H9 (cell line): Measurements from ENCODE around the gene EP300. TPM values are rescaled to one million over a fixed set of nuclear protein-coding genes. Genes with fewer than 3 reads are reported as not detected.

Experiments
- DNase-seq: peaks from one replicate; pipeline ENCODE4 v3.0.0-alpha.2; 2017
- H2AFZ ChIP-seq: one replicate; pipeline ENCODE4 v1.6.1; 2013; ENCODE audit warnings: mild to moderate bottlenecking, low read length, control low read depth, moderate library complexity
- H2AK5ac ChIP-seq: 2 replicates; pipeline ENCODE4 v1.6.1; 2013; ENCODE audit warnings: low read length, control low read depth, mixed read lengths; ENCODE audit not compliant: insufficient read length
- H2BK120ac ChIP-seq: one replicate; pipeline ENCODE4 v1.6.1; 2013; ENCODE audit warnings: low read depth, mild to moderate bottlenecking, low read length, control low read depth, inconsistent platforms; ENCODE audit not compliant: poor library complexity, severe bottlenecking
- H2BK12ac ChIP-seq: 2 replicates; pipeline ENCODE4 v1.6.1; 2013; ENCODE audit warnings: low read length, control low read depth, mixed read lengths, low read depth; ENCODE audit not compliant: insufficient read length
- H2BK15ac ChIP-seq: 2 replicates; pipeline ENCODE4 v1.6.1; 2013; ENCODE audit warnings: low read depth, low read length, control low read depth
- H2BK20ac ChIP-seq: one replicate; pipeline ENCODE4 v1.6.1; 2013; ENCODE audit warnings: low read depth, mild to moderate bottlenecking, low read length, control low read depth, inconsistent platforms; ENCODE audit not compliant: poor library complexity, severe bottlenecking
- H2BK5ac ChIP-seq: 2 replicates; pipeline ENCODE4 v1.6.1; 2013; ENCODE audit warnings: low read length, control low read depth, mixed read lengths; ENCODE audit not compliant: insufficient read length
- H3K14ac ChIP-seq: 2 replicates; pipeline ENCODE4 v1.6.1; 2013; ENCODE audit warnings: low read length, control low read depth; ENCODE audit not compliant: insufficient read depth
- H3K18ac ChIP-seq: 2 replicates; pipeline ENCODE4 v1.6.1; 2013; ENCODE audit warnings: low read depth, mild to moderate bottlenecking, mixed read lengths, low read length, control low read depth; ENCODE audit not compliant: insufficient read length
- H3K23ac ChIP-seq: 2 replicates; pipeline ENCODE4 v1.6.1; 2013; ENCODE audit warnings: low read length, control low read depth, mixed read lengths, low read depth; ENCODE audit not compliant: insufficient read length
- H3K23me2 ChIP-seq: 2 replicates; pipeline ENCODE4 v1.6.1; 2013; ENCODE audit warnings: low read depth, mild to moderate bottlenecking, mixed read lengths, low read length, control low read depth; ENCODE audit not compliant: insufficient read length, poor library complexity, severe bottlenecking
- H3K27ac ChIP-seq: 2 replicates; pipeline ENCODE4 v1.5.1; 2013; ENCODE audit warnings: low read length, control low read depth, mixed read lengths, low read depth; ENCODE audit not compliant: insufficient read length
- H3K27me3 ChIP-seq: 2 replicates; pipeline ENCODE4 v1.6.1; 2013; ENCODE audit warnings: low read length, control low read depth, inconsistent platforms; ENCODE audit not compliant: insufficient read depth
- H3K4ac ChIP-seq: 2 replicates; pipeline ENCODE4 v1.6.1; 2013; ENCODE audit warnings: low read depth, mild to moderate bottlenecking, control low read depth, inconsistent platforms, low read length, moderate library complexity
- H3K4me1 ChIP-seq: 2 replicates; pipeline ENCODE4 v1.6.1; 2013; ENCODE audit warnings: low read length, control low read depth, inconsistent platforms; ENCODE audit not compliant: insufficient read depth
- H3K4me2 ChIP-seq: 2 replicates; pipeline ENCODE4 v1.6.1; 2013; ENCODE audit warnings: low read length, control low read depth, mixed read lengths; ENCODE audit not compliant: insufficient read length, insufficient read depth
- H3K56ac ChIP-seq: 2 replicates; pipeline ENCODE4 v1.6.1; 2013; ENCODE audit warnings: low read depth, mild to moderate bottlenecking, mixed read lengths, low read length, control low read depth; ENCODE audit not compliant: insufficient read length
- H3K79me1 ChIP-seq: 2 replicates; pipeline ENCODE4 v1.6.1; 2013; ENCODE audit warnings: low read depth, mild to moderate bottlenecking, moderate library complexity, low read length, control low read depth, inconsistent platforms; ENCODE audit not compliant: insufficient read depth, poor library complexity, severe bottlenecking
- H3K79me2 ChIP-seq: 2 replicates; pipeline ENCODE4 v1.6.1; 2013; ENCODE audit warnings: low read length, control low read depth, inconsistent platforms; ENCODE audit not compliant: insufficient read depth
- H3K9ac ChIP-seq: 2 replicates; pipeline ENCODE4 v1.6.1; 2013; ENCODE audit warnings: low read length, control low read depth, mixed read lengths; ENCODE audit not compliant: insufficient read length; ENCODE audit errors: extremely low read depth
- H3K9me3 ChIP-seq: one replicate; pipeline ENCODE4 v1.6.1; 2013; ENCODE audit warnings: low read depth, low read length, inconsistent platforms; ENCODE audit not compliant: control insufficient read depth
- H3T11ph ChIP-seq: one replicate; pipeline ENCODE4 v1.6.1; 2013; ENCODE audit warnings: mild to moderate bottlenecking, low read length, control low read depth, inconsistent platforms
- H4K20me1 ChIP-seq: one replicate; pipeline ENCODE4 v1.6.1; 2013; ENCODE audit not compliant: control insufficient read depth, insufficient read length, insufficient read depth
- H4K5ac ChIP-seq: 2 replicates; pipeline ENCODE4 v1.6.1; 2013; ENCODE audit warnings: low read depth, mild to moderate bottlenecking, mixed read lengths, low read length, control low read depth; ENCODE audit not compliant: insufficient read length
- H4K8ac ChIP-seq: replicated peaks from 2 replicates; pipeline ENCODE4 v1.6.1; 2013; ENCODE audit warnings: low read length, control low read depth, mixed read lengths, low read depth; ENCODE audit not compliant: insufficient read length
- H4K91ac ChIP-seq: 2 replicates; pipeline ENCODE4 v1.6.1; 2013; ENCODE audit warnings: low read depth, mild to moderate bottlenecking, moderate library complexity, mixed read lengths, low read length, control low read depth; ENCODE audit not compliant: insufficient read length
- H3K27ac Mint-ChIP-seq, 3 experiments: 2 replicates in 2 of 3; 3 replicates in 1 of 3; pipeline ENCODE4 v1.8.0; 2020 to 2021; ENCODE audit warnings: mixed read lengths in 3 of 3, mild to moderate bottlenecking in 1 of 3, moderate library complexity in 1 of 3
- H3K27me3 Mint-ChIP-seq: 2 replicates; pipeline ENCODE4 v1.8.0; 2021; ENCODE audit warnings: low read depth, mild to moderate bottlenecking, moderate library complexity, mixed read lengths
- H3K36me3 Mint-ChIP-seq, 3 experiments: 2 replicates in 2 of 3; 3 replicates in 1 of 3; pipeline ENCODE4 v1.8.0; 2020 to 2021; ENCODE audit warnings: low read depth in 3 of 3, mixed read lengths in 3 of 3; ENCODE audit not compliant: insufficient read depth in 1 of 3
- H3K4me1 Mint-ChIP-seq, 2 experiments: 2 replicates each; pipeline ENCODE4 v1.8.0; 2020; ENCODE audit warnings: mixed read lengths in 2 of 2
- H3K4me3 Mint-ChIP-seq, 2 experiments: 2 replicates in 1 of 2; 3 replicates in 1 of 2; pipeline ENCODE4 v1.8.0; 2020 to 2021; ENCODE audit warnings: mild to moderate bottlenecking in 2 of 2, mixed read lengths in 2 of 2, moderate library complexity in 1 of 2
- H3K9me3 Mint-ChIP-seq, 2 experiments: 2 replicates in 1 of 2; 3 replicates in 1 of 2; pipeline ENCODE4 v1.8.0; 2020; ENCODE audit warnings: mild to moderate bottlenecking in 2 of 2, mixed read lengths in 2 of 2, moderate library complexity in 1 of 2
- CTCF ChIP-seq: fragments of 200-600 bp; sonication (generic); conservative IDR thresholded peaks from 3 replicates; pipeline ENCODE4 v1.8.0; 2021; ENCODE audit warnings: antibody characterized with exemption, mild to moderate bottlenecking
- WGBS: extraction: QIAGEN DNeasy Blood & Tissue Kit; methylation state at CpG from one replicate; pipeline ENCODE4 v1.1.7; 2013; ENCODE audit warnings: missing lambda C conversion rate, low lambda C conversion rate, mixed read lengths; ENCODE audit not compliant: insufficient read length; ENCODE audit errors: extremely low coverage; 5-methylcytosine and 5-hydroxymethylcytosine counted together
- total RNA-seq: library from RNA; stranded (reverse); gene quantifications from 2 replicates; pipeline ENCODE4 v1.2.1, GENCODE V29; 2021

The EP300 gene
- total RNA-seq, 1 experiment from 2014 or later, result 136 TPM

DNA sequence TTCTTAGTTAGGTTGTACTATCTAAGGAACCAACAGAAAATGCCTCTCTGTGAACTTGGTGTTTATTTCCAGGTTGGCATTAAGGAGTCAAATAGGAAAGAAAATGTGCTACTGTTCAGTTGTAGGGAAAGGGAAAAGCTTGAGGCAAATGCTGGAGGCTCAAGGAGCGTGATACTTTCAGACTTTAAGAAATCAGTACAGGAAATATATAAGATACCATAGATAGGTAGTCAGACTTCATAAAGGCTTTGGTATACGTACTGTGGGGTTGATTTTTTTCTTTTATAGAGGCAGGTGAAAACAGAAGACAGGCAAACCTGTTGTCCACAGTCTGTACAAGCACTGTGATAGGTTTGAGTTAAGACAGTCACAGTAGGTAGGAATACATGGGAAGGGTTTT lies 30.8 kb downstream of the EP300 start:
- H3K4me2 ChIP-seq, result no peak overlapping the region
- TF ChIP-seq CTCF, result no peak
- no peaks in the 10 kb centered on the region for H3K9me3 ChIP-seq
- H3K79me2 ChIP-seq, result peaks cover 12% of the 10 kb centered on the region; the same call in 1 of the 2 replicates
- no peak overlapping the region for H2BK15ac ChIP-seq
- no peak overlapping the region for H2AFZ ChIP-seq
- no peaks in the 10 kb centered on the region for H3K9me3 Mint-ChIP-seq
- H3K23me2 ChIP-seq, result no peaks in the 10 kb centered on the region
- no peaks in the 10 kb centered on the region for H3K27me3 ChIP-seq
- no peak overlapping the region for H2BK120ac ChIP-seq
- no peaks in the 10 kb centered on the region for H3K27me3 Mint-ChIP-seq
- H3K79me1 ChIP-seq, result peaks cover 15% of the 10 kb centered on the region
- no peak overlapping the region for H4K5ac ChIP-seq
- no peak overlapping the region for H3K9ac ChIP-seq
- no peak overlapping the region for H3K27ac ChIP-seq
- H3K4me1 Mint-ChIP-seq, result peaks cover 0 to 4% of the 10 kb centered on the region in 2 experiments; a peak in 1 of 4 replicates
- peak overlapping the region in 1 of 3 experiments; percentile 71; a peak in 1 of 7 replicates for H3K27ac Mint-ChIP-seq
- no peak overlapping the region for H3K23ac ChIP-seq
- no peak overlapping the region for H4K91ac ChIP-seq
- H4K8ac ChIP-seq, result no peak overlapping the region
- peaks cover 38 to 78% (median 76%) of the 10 kb centered on the region in 3 experiments for H3K36me3 Mint-ChIP-seq
- no peak for DNase-seq
- H2AK5ac ChIP-seq, result no peak overlapping the region
- H3K4me3 Mint-ChIP-seq, result no peak overlapping the region
- no peak overlapping the region for H2BK5ac ChIP-seq
- peaks cover 2% of the 10 kb centered on the region for H4K20me1 ChIP-seq
- no peak overlapping the region for H3K14ac ChIP-seq
- no peaks in the 10 kb centered on the region for H3K4me1 ChIP-seq
- H3K18ac ChIP-seq, result no peak overlapping the region
- H2BK12ac ChIP-seq, result no peak overlapping the region
- no peak overlapping the region for H3K4ac ChIP-seq
- no peak overlapping the region for H3K56ac ChIP-seq
- no CpG with 5 or more reads among the region's 2 CpGs for WGBS
- no peak overlapping the region for H3T11ph ChIP-seq
- H2BK20ac ChIP-seq, result no peak overlapping the region
